Aortic smooth muscle cell (primary cell): ENCODE data around the gene EHD1. TPM values are rescaled to one million over a fixed set of nuclear protein-coding genes. Genes with fewer than 3 reads are reported as not detected.

ENCODE experiments used
- total RNA-seq: library from RNA; depleted of rRNA; stranded (reverse); fragments of >200 nt; gene quantifications from 2 replicates; pipeline ENCODE4 v1.2.3, GENCODE V29; 2014

The EHD1 gene
- total RNA-seq = 104 and 110 TPM in 2 replicates

DNA sequence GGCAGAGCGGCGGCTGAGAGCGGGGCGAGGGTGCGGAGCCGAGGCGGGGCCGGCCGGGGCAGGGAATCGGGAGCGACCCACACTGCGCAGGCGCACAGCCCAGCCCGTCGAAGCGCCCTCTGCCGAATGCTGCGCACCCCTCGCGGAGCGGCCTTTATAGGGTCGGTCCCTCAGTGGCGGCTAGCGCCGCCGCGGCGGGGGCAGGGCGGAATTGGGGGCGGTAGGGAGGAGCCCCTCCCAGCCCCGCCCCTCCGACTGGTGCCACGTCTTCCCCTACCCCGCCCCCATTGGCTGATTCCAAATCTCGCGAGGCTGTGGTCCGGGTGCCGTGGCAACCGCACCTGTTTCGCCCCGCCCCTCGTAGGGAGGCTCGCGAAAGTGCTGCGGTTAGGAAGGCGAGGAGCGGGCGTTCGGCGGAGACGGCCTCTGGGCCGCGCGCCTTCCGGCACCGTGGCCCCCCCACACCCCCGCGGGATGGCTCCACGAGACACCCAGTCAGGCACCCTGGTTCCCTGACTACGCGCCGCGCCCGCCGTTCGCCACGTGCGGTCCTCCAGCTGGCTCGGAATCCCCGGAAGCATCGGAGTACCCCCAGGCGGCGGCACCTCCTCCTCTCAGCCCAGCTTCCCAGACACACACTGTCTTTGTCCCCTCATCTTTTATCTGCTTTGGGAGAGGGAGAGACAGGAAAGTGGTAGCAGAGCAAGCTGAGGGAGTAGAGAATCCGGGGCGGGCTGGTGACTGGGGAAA is at the start of gene EHD1:
Gene EHD1 (minus strand): TSS at position 128 of the 750 bp plus-strand sequence. CDS start 157 bp downstream, outside the sequence.

GRCh38 chr11:64923944-64924909 is 45.8 kb upstream of the EHD1 start, which contains the start of gene PPP2R5B:
TSS of gene PPP2R5B (plus strand) at chr11:64924689. CDS start at chr11:64925735, 1,046 bp downstream.

DNA sequence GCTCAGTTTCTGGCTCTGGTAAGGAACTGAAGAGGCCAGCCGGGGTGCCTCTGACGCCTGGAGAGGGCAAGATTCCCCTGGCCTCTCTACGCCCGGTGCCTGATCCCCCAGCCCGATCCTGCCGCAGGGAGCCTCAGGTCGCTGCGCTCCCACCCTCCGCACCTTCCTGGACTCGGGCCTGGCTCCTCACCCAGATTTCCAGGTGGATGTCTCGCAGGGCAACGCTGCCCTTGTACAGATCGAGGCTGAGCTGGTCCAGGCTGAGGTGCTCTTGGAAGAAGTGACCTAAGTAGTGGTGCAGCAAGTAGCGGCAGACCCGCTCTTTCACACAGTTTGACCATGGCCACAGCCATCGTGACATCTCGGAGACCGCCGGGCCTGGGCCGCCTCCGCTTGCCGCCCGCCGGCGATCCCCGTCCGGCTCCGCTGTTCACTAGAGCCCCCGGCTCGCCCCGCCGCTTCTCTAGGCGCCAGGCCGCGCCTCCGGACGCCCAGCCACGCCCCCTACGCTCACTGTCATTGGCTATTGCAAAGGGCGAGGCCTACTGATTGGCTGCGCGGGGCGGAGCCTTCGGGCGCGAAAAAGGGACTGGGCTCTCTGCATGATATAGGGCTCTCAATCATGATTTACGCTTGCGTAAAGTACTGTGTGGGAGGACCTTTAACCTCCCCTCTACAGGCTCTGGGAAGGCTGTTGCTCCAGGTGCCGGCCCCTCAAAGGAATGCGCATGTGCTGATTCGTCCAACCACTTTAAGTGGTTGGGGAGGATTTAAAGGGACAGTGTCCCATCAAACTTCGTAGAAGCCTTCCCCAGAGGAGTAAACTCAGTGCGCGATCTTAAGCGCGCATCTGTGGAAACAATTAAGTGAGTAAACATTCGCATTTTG is 38.6 kb upstream of the EHD1 start, which contains the start of gene ATG2A:
Gene ATG2A (minus strand): TSS at position 435 of the 888 bp plus-strand sequence. CDS start 74 bp downstream, at position 361.

DNA sequence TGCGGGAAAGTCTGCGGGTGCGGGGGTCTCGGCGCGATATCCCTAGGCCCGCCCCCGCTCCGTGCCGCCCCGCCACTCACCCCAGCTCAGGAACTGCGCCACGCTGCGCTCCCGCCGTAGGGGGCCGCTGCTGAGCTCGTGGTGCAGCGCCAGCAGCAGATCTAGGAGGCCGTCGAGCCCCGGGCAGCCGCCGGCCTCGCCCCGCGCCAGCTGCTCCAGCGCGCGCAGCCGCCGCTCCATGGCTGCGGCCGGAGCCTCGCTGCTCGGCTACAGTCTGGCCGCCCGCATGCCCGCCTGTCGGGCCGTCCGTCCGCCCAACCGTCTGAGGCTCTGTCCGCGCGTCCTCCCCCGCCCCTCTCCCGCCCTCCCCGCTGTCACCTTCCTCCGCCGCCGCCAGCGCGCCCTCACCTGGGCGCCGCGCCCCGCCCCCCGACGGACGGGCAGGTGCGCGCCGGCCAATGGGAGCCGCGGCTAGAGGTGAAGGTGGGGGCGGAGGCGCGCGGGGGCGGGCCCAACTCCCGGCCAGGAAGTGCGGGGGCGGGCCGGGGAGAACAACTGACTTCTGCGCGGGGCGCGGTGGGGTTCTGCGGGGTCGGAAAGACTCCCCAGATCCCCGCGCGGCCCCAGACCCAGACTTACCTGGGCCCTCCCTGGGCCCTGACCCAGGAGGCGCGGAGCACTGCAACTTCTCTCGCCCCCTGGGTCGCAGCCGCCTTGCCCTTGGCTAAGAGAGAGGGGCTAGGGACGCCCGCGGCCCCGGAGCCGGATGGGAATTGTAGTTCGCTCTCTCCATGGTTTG is 33.9 kb downstream of the EHD1 start, which contains the start of gene CDC42BPG:
Gene CDC42BPG (minus strand): TSS at position 324 of the 799 bp plus-strand sequence. CDS start 84 bp downstream, at position 240.

DNA sequence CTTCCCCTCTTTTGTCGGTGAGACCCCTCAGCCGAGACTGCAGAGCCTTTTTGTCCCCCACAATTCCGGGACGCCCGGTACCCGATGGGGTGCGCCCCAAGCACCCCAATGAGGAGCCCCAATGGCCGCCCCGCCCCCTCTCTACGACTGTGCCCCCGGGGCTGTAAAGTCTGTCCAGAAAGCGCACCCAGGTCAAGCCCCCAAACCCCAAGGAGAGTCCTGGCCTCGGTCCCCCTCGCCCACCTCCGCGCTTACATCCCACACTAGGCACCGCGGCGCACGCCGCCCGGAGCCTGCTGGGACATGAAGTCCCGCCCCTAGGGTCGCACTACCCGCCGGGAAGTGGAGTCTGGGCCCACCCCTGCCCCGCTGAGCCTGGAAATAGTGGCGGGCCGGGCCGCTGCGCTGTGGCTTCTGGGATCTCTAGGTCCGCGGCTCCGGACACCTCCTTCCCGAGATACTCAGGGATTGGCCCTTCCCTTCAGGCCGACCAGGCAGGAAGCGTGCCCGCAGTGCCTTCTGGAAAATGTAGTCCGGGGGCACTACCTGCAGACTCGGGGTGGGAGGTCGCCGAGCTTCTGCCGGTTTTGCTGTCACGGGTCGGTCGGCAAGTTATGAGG is 68.0 kb downstream of the EHD1 start, which contains the start of gene MEN1:
Gene MEN1 (minus strand): TSS at position 281 of the 620 bp plus-strand sequence. CDS start 442 bp downstream, outside the sequence.

GRCh38 chr11:64803158-64803845 is 75.1 kb downstream of the EHD1 start, which contains the start of gene MAP4K2:
TSS of gene MAP4K2 (minus strand) at chr11:64803214. CDS start at chr11:64803149, 65 bp downstream.

Other genes starting within 250 kb of the EHD1 start
- gene NRXN2, start 155.4 kb downstream of the EHD1 start, total RNA-seq = 27.3 and 30.3 TPM in 2 replicates
- gene RASGRP2, start 134.5 kb downstream of the EHD1 start, total RNA-seq = 0.19 TPM in 1 of 2 replicates, not detected in the other
- gene PYGM, start 118.6 kb downstream of the EHD1 start, total RNA-seq = 1.3 and 1.4 TPM in 2 replicates
- 70.8 and 88.3 TPM in 2 replicates for gene SF1, start 100.1 kb downstream of the EHD1 start, total RNA-seq
- gene MAP4K2, start 75.4 kb downstream of the EHD1 start, total RNA-seq = 8.5 and 8.9 TPM in 2 replicates
- gene MEN1, start 68.1 kb downstream of the EHD1 start, total RNA-seq = 8.6 and 9.3 TPM in 2 replicates
- 0.25 and 0.26 TPM in 2 replicates for gene CDC42BPG, start 34.0 kb downstream of the EHD1 start, total RNA-seq
- gene ATG2A, start 38.6 kb upstream of the EHD1 start, total RNA-seq = 7.8 and 8.1 TPM in 2 replicates
- gene PPP2R5B, start 46.1 kb upstream of the EHD1 start, total RNA-seq = 10.3 and 11.6 TPM in 2 replicates
- gene GPHA2, start 57.3 kb upstream of the EHD1 start, total RNA-seq = not detected in 2 replicates
- not detected in 2 replicates for gene MAJIN, start 93.5 kb upstream of the EHD1 start, total RNA-seq
- gene BATF2, start 118.3 kb upstream of the EHD1 start, total RNA-seq = 0.26 and 0.81 TPM in 2 replicates
- gene ARL2, start 135.5 kb upstream of the EHD1 start, total RNA-seq = 95.3 and 110 TPM in 2 replicates
- 10.6 and 11.9 TPM in 2 replicates for gene SNX15, start 148.8 kb upstream of the EHD1 start, total RNA-seq
- 6.2 and 9.0 TPM in 2 replicates for gene SAC3D1, start 162.6 kb upstream of the EHD1 start, total RNA-seq
- gene NAALADL1, start 179.9 kb upstream of the EHD1 start, total RNA-seq = 23.3 and 27.0 TPM in 2 replicates
- gene CDCA5, start 205.4 kb upstream of the EHD1 start, total RNA-seq = 4.2 and 7.8 TPM in 2 replicates
- gene ZFPL1, start 205.6 kb upstream of the EHD1 start, total RNA-seq = 32.7 and 35.9 TPM in 2 replicates
- gene VPS51, start 217.6 kb upstream of the EHD1 start, total RNA-seq = 175 and 203 TPM in 2 replicates
- 8.9 and 9.0 TPM in 2 replicates for gene TM7SF2, start 233.3 kb upstream of the EHD1 start, total RNA-seq
- 6.0 and 6.1 TPM in 2 replicates for gene ZNHIT2, start 239.1 kb upstream of the EHD1 start, total RNA-seq
- gene FAU, start 243.5 kb upstream of the EHD1 start, total RNA-seq = 379 and 456 TPM in 2 replicates
- gene MRPL49, start 243.7 kb upstream of the EHD1 start, total RNA-seq = 28.3 and 34.2 TPM in 2 replicates